Coronary artery (tissue), 2 donors: ENCODE results near the gene RAB36.

Experiments
- DNase-seq: peaks from one replicate; pipeline ENCODE4 v3.0.0-alpha.2; 2017; ENCODE audit warnings: low spot score
- H3K27ac ChIP-seq, 2 donors: fragments of 200-600 bp; sonication (generic); one replicate each; pipeline ENCODE4 v1.5.1; 2016 to 2019
- H3K4me3 ChIP-seq: fragments of 200-600 bp; sonication (generic); 2 replicates; pipeline ENCODE4 v1.5.1; 2016; ENCODE audit warnings: mild to moderate bottlenecking, moderate library complexity
- CTCF ChIP-seq: fragments of 200-600 bp; sonication (generic); IDR thresholded peaks from one replicate; pipeline ENCODE4 v1.5.1; 2019; ENCODE audit warnings: antibody characterized with exemption

Gene RAB36

GRCh38 chr22:23105304-23105703 is 40.0 kb upstream of the RAB36 start:
- DNase-seq, result no peak
- TF ChIP-seq CTCF, result no peak
- no peak overlapping the region for H3K27ac ChIP-seq
- no peak overlapping the region for H3K4me3 ChIP-seq

DNA sequence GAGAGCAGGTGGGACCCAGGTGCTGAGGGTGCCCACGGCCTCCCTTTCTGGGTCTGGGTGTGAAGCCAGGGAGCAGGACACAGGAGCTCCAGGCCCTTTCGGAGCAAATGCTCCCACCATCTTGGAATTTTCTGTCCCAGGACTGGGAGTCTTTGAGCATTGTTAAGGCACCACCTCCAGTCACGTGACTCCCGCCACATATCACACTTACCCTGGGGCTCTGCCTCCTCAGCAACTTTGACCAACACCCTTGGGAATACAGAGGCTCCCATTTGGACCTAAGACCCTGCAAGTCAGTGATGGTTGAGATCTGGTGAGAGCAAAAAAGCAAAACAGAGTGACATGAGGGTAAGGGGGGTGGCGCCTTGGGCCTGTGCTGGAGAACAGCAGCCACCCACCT is 39.4 kb upstream of the RAB36 start:
- no peak for TF ChIP-seq CTCF
- no peak overlapping the region for H3K27ac ChIP-seq
- no peak for DNase-seq
- no peak overlapping the region for H3K4me3 ChIP-seq

DNA sequence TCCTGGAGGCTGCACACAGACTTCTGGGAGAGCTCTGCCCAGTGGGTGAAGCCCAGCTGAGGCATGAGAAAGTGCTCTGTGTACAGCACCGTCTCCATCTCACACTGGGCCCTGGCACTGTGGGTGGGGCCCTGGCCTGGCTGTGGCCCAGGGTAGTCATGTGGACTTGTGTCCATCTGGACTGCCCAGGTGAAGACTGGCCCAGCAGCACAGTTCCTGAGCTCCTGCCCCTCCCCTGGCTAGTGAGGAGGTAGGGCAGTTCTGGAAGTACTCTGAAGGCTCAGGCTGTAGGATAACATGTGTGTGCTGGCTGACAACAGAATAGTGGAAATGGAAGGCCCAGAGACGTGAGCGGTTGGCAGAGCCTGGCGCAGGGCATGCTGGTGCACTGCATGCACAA is 38.9 kb upstream of the RAB36 start:
- Histone ChIP-seq H3K27ac (no peak overlapping the region), H3K4me3 (no peak overlapping the region)
- no peak for DNase-seq
- no peak for TF ChIP-seq CTCF

- no peak for TF ChIP-seq CTCF
- DNase-seq, result no peak
- H3K4me3 ChIP-seq, result no peak overlapping the region
- H3K27ac ChIP-seq, result no peak overlapping the region
These were observed 38.3 kb upstream of the RAB36 start for GRCh38 chr22:23106906-23107367.

- no peak overlapping the region for H3K4me3 ChIP-seq
- no peak overlapping the region for H3K27ac ChIP-seq
- DNase-seq, result no peak
These were observed 37.6 kb upstream of the RAB36 start for GRCh38 chr22:23107487-23108248.

GRCh38 chr22:23108249-23109078 is 36.8 kb upstream of the RAB36 start:
- no peak for TF ChIP-seq CTCF
- DNase-seq, result no peak
- Histone ChIP-seq H3K4me3 (no peak overlapping the region), H3K27ac (no peak overlapping the region)

More at GRCh38 chr22:23107487-23108248, 37.6 kb upstream of the RAB36 start:
- no peak for TF ChIP-seq CTCF

DNA sequence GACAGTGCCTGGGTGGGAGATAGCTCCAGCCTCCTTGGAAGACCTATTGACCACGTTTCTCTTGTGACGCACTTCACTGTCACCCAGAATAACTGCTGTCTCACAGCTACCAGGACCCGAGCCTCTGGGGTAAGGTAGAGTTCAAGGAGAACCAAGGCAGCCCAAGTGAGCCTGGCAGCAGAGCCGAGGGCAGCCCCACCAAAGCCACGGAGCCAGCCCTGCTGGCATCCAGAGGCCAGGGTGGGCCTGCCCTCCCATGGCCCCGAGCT is 36.3 kb upstream of the RAB36 start:
- DNase-seq, result no peak
- no peak overlapping the region for H3K4me3 ChIP-seq
- TF ChIP-seq CTCF, result no peak
- no peak overlapping the region for H3K27ac ChIP-seq
